HepG2 (cell line): ENCODE measurements around the gene TRIM54. TPM values are rescaled to one million over a fixed set of nuclear protein-coding genes. Genes with fewer than 3 reads are reported as not detected.
A peak's percentile ranks its signal among the peaks of the same experiment; 100 is the strongest.
"Not testable (repeated sequence)": the region's sequence is repeated elsewhere in the genome, so short reads cannot be mapped to it uniquely, and the experiment has no call there.

Experiments used
- ATAC-seq: fragments of 200-7000 bp; cut with Tn5 transposase; 3 replicates; pipeline ENCODE4 v1.9.1; 2020; ENCODE audit warnings: mild to moderate bottlenecking, moderate library complexity
- BruUV-seq: library from RNA; stranded (reverse); fragments of 400-500 nt; replicated peaks from 2 replicates; lab custom pipeline; 2021; lab: Mats Ljungman, UMichigan
- CTCF ChIA-PET: fragments of 300-600 bp; formaldehyde crosslinking; extraction: SDS; loops from one replicate; lab custom pipeline; 2021; ENCODE audit warnings: low total read pairs, inconsistent platforms, low intra/inter-chr PET ratio; lab: Yijun Ruan, JAX
- POLR2A ChIA-PET: fragments of 350-600 bp; sonication (Branson Sonifier 250); formaldehyde crosslinking; loops from one replicate; lab custom pipeline; 2020; ENCODE audit warnings: antibody characterized with exemption, inconsistent platforms; lab: Yijun Ruan, JAX
- DNase-seq: peaks from one replicate; pipeline ENCODE4 v3.0.0-alpha.2; 2015; ENCODE audit warnings: low spot score
- FAIRE-seq: peaks from 3 replicates; lab custom pipeline; 2011; peaks lifted over from hg19 to GRCh38; lab: Jason Lieb, UNC
- H2AFZ ChIP-seq: one replicate; pipeline ENCODE4 v1.6.1; 2011; ENCODE audit warnings: low read length, inconsistent platforms
- H3K27ac ChIP-seq: fragments of 300-600 bp; 3 replicates; pipeline ENCODE4 v1.8.0; 2011; ENCODE audit warnings: mixed run types, mild to moderate bottlenecking, mixed read lengths, low read length, inconsistent platforms; ENCODE audit not compliant: insufficient read depth; ENCODE audit errors: extremely low read length
- H3K27me3 ChIP-seq, 2 experiments: fragments of 200-600 bp in 1 of 2; 2 replicates in 1 of 2; 3 replicates in 1 of 2; pipeline versions ENCODE4 v1.6.0 to v1.8.0; 2011; ENCODE audit warnings: low read length in 2 of 2, mild to moderate bottlenecking in 2 of 2, moderate library complexity in 2 of 2, inconsistent platforms in 1 of 2; ENCODE audit not compliant: insufficient read depth in 2 of 2, control insufficient read depth in 1 of 2
- H3K36me3 ChIP-seq, 2 experiments: fragments of 200-600 bp in 1 of 2; replicated peaks in 1 of 2; 2 replicates in 1 of 2; 3 replicates in 1 of 2; pipeline versions ENCODE4 v1.5.1 to v1.8.0; 2011; ENCODE audit warnings: low read length in 2 of 2, inconsistent platforms in 1 of 2; ENCODE audit not compliant: insufficient read depth in 2 of 2, control insufficient read depth in 1 of 2
- H3K4me1 ChIP-seq: 2 replicates; pipeline ENCODE4 v1.5.1; 2012; ENCODE audit warnings: low read length, inconsistent platforms; ENCODE audit not compliant: insufficient read depth
- H3K4me2 ChIP-seq: 2 replicates; pipeline ENCODE4 v1.6.0; 2011; ENCODE audit warnings: low read depth, low read length, inconsistent platforms
- H3K4me3 ChIP-seq, 3 experiments: fragments of 200-600 bp in 1 of 3; sonication (generic), shearing (Covaris generic) in 1 of 3; replicated peaks in 1 of 3; 2 replicates each; pipeline ENCODE4 v1.5.1; 2011 to 2016; ENCODE audit warnings: low read length in 3 of 3, inconsistent platforms in 2 of 3, low read depth in 2 of 3, mild to moderate bottlenecking in 2 of 3, control low read depth in 1 of 3, mixed read lengths in 1 of 3; ENCODE audit not compliant: insufficient read depth in 1 of 3
- H3K79me2 ChIP-seq: one replicate; pipeline ENCODE4 v1.6.1; 2011; ENCODE audit warnings: low read length, inconsistent platforms; ENCODE audit not compliant: insufficient read depth
- H3K9ac ChIP-seq: 2 replicates; pipeline ENCODE4 v1.6.0; 2011; ENCODE audit warnings: mild to moderate bottlenecking, low read depth, low read length, inconsistent platforms; ENCODE audit not compliant: insufficient read depth
- H3K9me3 ChIP-seq: 2 replicates; pipeline ENCODE4 v1.5.1; 2012; ENCODE audit warnings: mild to moderate bottlenecking, low read length
- H4K20me1 ChIP-seq: 2 replicates; pipeline ENCODE4 v1.6.0; 2011; ENCODE audit warnings: inconsistent platforms, mild to moderate bottlenecking, low read length, moderate library complexity; ENCODE audit not compliant: insufficient read depth
- ELF1 ChIP-seq: sonication (generic); formaldehyde crosslinking; IDR thresholded peaks from 2 replicates; pipeline ENCODE4 v1.4.0; 2020; ENCODE audit warnings: missing genetic modification reagents
- LCORL ChIP-seq, 2 experiments: fragments of 450-650 bp in 1 of 2; sonication (generic) in 1 of 2; formaldehyde crosslinking in 1 of 2; IDR thresholded peaks; 2 replicates each; pipeline versions ENCODE4 v1.5.0 to v1.6.1; 2017 to 2020; ENCODE audit warnings: antibody characterized with exemption in 1 of 2, missing genetic modification reagents in 1 of 2
- NAIF1 ChIP-seq: sonication (generic); formaldehyde crosslinking; IDR thresholded peaks from 2 replicates; pipeline ENCODE4 v1.5.0; 2020; ENCODE audit warnings: mild to moderate bottlenecking, missing genetic modification reagents, borderline replicate concordance
- RNF219 ChIP-seq: sonication (generic); formaldehyde crosslinking; IDR thresholded peaks from 2 replicates; pipeline ENCODE4 v1.5.0; 2020; ENCODE audit warnings: mild to moderate bottlenecking, missing genetic modification reagents
- U2AF2 ChIP-seq: fragments of 200-400 bp; formaldehyde crosslinking; IDR thresholded peaks from 2 replicates; pipeline ENCODE4 v1.6.1; 2017; ENCODE audit warnings: low read depth, mild to moderate bottlenecking, low read length
- ZFY ChIP-seq: sonication (generic); formaldehyde crosslinking; IDR thresholded peaks from 2 replicates; pipeline ENCODE4 v1.4.0; 2020; ENCODE audit warnings: missing genetic modification reagents
- ZNF770 ChIP-seq: sonication (generic); formaldehyde crosslinking; IDR thresholded peaks from 2 replicates; pipeline ENCODE4 v1.5.0; 2020; ENCODE audit warnings: mild to moderate bottlenecking, missing genetic modification reagents
- ZNF775 ChIP-seq: sonication (generic); formaldehyde crosslinking; IDR thresholded peaks from 2 replicates; pipeline ENCODE4 v1.4.0; 2020; ENCODE audit warnings: missing genetic modification reagents, mild to moderate bottlenecking, moderate library complexity, borderline replicate concordance
- WGBS: methylation state at CpG from one replicate; pipeline ENCODE4 v1.1.6; 2017; ENCODE audit warnings: low lambda C conversion rate; 5-methylcytosine and 5-hydroxymethylcytosine counted together
- in situ Hi-C: cut with HindIII; loops from 2 replicates; pipeline ENCODE4 v1.10.0; 2017; ENCODE audit warnings: low pct_unique_long_range_greater_than_20kb; ENCODE audit not compliant: extremely low pct_ligation_motif_present
- intact Hi-C: fragments of 100-400 bp; cut with micrococcal nuclease; formaldehyde crosslinking; loops from one replicate; pipeline ENCODE4 v1.10.0; 2022; ENCODE audit not compliant: unreplicated experiment
- polyA plus RNA-seq, 8 experiments: library from polyadenylated mRNA; depleted of rRNA in 3 of 8; stranded (reverse) in 7 of 8; unstranded in 1 of 8; fragments of >200 nt; fragmentation: Illumina TruSeq in 4 of 8; extraction: Trizol in 4 of 8; gene quantifications; 2 replicates each; pipeline versions ENCODE4 v1.2.1 to v1.2.3, GENCODE V29; 2011 to 2016; ENCODE audit warnings: low read depth in 4 of 8, missing spikeins in 1 of 8, mixed read lengths in 1 of 8; ENCODE audit not compliant: insufficient read depth in 1 of 8
- total RNA-seq, 5 experiments: library from RNA; depleted of rRNA; stranded (reverse); fragments of >200 nt; fragmentation: Illumina TruSeq; extraction: Trizol; gene quantifications; 2 replicates each; pipeline ENCODE4 v1.2.3, GENCODE V29; 2016; ENCODE audit warnings: low read depth in 1 of 5

TRIM54 gene
- total and polyA plus RNA-seq, 2 of the 13 experiments (the other 11 are each of a cell fraction or from before 2014, with no cell fraction given) = 0.07 to 0.13 TPM

- in situ Hi-C loops, H3K36me3 ChIP-seq, intact Hi-C loops, ATAC-seq, H2AFZ ChIP-seq, H3K9ac ChIP-seq, H3K27me3 ChIP-seq, BruUV-seq, DNase-seq, CTCF ChIA-PET, FAIRE-seq, H3K27ac ChIP-seq, POLR2A ChIA-PET, H4K20me1 ChIP-seq, H3K9me3 ChIP-seq, H3K4me3 ChIP-seq, H3K79me2 ChIP-seq, H3K4me2 ChIP-seq: not testable (repeated sequence)
- H3K4me1 ChIP-seq = peaks cover 51% of the 10 kb centered on the region
- 62% methylated on average over 4 of the region's 4 CpGs for WGBS
- peak; percentile 80 for TF ChIP-seq ZNF770 (CRISPR knock-in tag)
Observed at GRCh38 chr2:27300606-27301005, 18.4 kb downstream of the TRIM54 start.

GRCh38 chr2:27303093-27304025 lies 21.1 kb downstream of the TRIM54 start:
- Histone ChIP-seq H3K4me2 (peak overlapping the region; percentile 95), H3K4me1 (peaks cover 33% of the 10 kb centered on the region), H3K4me3 (peak overlapping the region; percentile 49 to 77 (median 63)), H3K9me3 (no peaks in the 10 kb centered on the region), H3K36me3 (no peaks in the 10 kb centered on the region), H4K20me1 (no peaks in the 10 kb centered on the region), H2AFZ (peak overlapping the region; percentile 98), H3K27ac (peak overlapping the region; percentile 42), H3K9ac (peak overlapping the region; percentile 67), H3K79me2 (no peaks in the 10 kb centered on the region), H3K27me3 (peaks cover 0 to 5% of the 10 kb centered on the region in 2 experiments; a peak in 3 of 5 replicates)
- peak; percentile 86 for DNase-seq
- BruUV-seq = no TSS peak
- peak; percentile 60 for ATAC-seq
- ChIA-PET CTCF (interaction anchor here (0.8 to 2.6 kb wide), 11 partner anchors 10 to 457 kb away, joined by 3 to 38 read pairs (median 5); partner anchors contain the start of gene KHK), POLR2A (interaction anchor here (0.9 to 3.1 kb wide), 20 partner anchors 9 to 252 kb away, joined by 3 to 22 read pairs (median 5); partner anchors contain the start of genes AGBL5, ATRAID, EIF2B4 and GTF3C2)
- in situ Hi-C loops = no loop called here
- intact Hi-C loops = loop anchor here (1.0 kb wide), 4 partner anchors 18 to 53 kb away; no protein-coding TSS in a partner anchor
- 2% methylated on average over 25 of the region's 25 CpGs for WGBS
- peak; percentile 84 for FAIRE-seq
- TF ChIP-seq NAIF1 (CRISPR knock-in tag) = no peak; the same call in 1 of the 2 replicates
- peak; percentile 32; the same call in 1 of the 2 replicates for TF ChIP-seq ZFY (CRISPR knock-in tag)
- no peak for TF ChIP-seq ELF1 (CRISPR knock-in tag)
- no peak for TF ChIP-seq RNF219 (CRISPR knock-in tag)
- no peak for TF ChIP-seq LCORL (IDR thresholded peaks at IDR 0.05)
- peak; percentile 37; the same call in 1 of the 2 replicates for TF ChIP-seq LCORL (CRISPR knock-in tag; IDR thresholded peaks at IDR 0.05)
- TF ChIP-seq ZNF775 = peak; percentile 22; the same call in 1 of the 2 replicates
- no peak for TF ChIP-seq U2AF2
